Fibroblast of peridontal ligament (primary cell): Measurements from ENCODE around the gene ARHGEF17.

Source experiments
- DNase-seq: peaks from one replicate; pipeline ENCODE4 v3.0.0-alpha.2; 2010; ENCODE audit errors: extremely low read depth

The ARHGEF17 gene

GRCh38 chr11:73314117-73314961 lies 6.3 kb downstream of the ARHGEF17 start:
- no peak for DNase-seq

GRCh38 chr11:73315293-73316020 lies 7.4 kb downstream of the ARHGEF17 start:
- no peak for DNase-seq

- no peak for DNase-seq
These were observed 8.3 kb downstream of the ARHGEF17 start for GRCh38 chr11:73316422-73316821.

GRCh38 chr11:73317373-73317772 lies 9.3 kb downstream of the ARHGEF17 start:
- DNase-seq, result no peak

GRCh38 chr11:73317803-73318202 lies 9.7 kb downstream of the ARHGEF17 start:
- DNase-seq, result no peak

GRCh38 chr11:73318501-73319011 lies 10.5 kb downstream of the ARHGEF17 start:
- no peak for DNase-seq

- DNase-seq, result peak; percentile 63
These were observed 12.9 kb downstream of the ARHGEF17 start for GRCh38 chr11:73320763-73321603.

- peak; percentile 56 for DNase-seq
These were observed 13.7 kb downstream of the ARHGEF17 start for GRCh38 chr11:73321604-73322381.

- DNase-seq, result no peak
These were observed 14.6 kb downstream of the ARHGEF17 start for GRCh38 chr11:73322382-73323306.

GRCh38 chr11:73323464-73323863 lies 15.4 kb downstream of the ARHGEF17 start:
- DNase-seq, result peak; percentile 62

- no peak for DNase-seq
These were observed 16.0 kb downstream of the ARHGEF17 start for GRCh38 chr11:73324116-73324515.

- no peak for DNase-seq
These were observed 16.6 kb downstream of the ARHGEF17 start for GRCh38 chr11:73324665-73325035.

GRCh38 chr11:73325036-73325981 lies 17.2 kb downstream of the ARHGEF17 start:
- peak; percentile 54 for DNase-seq

GRCh38 chr11:73326929-73327811 lies 19.1 kb downstream of the ARHGEF17 start:
- peak; percentile 63 for DNase-seq

GRCh38 chr11:73327812-73328364 lies 19.8 kb downstream of the ARHGEF17 start:
- no peak for DNase-seq

GRCh38 chr11:73330569-73331093 lies 22.6 kb downstream of the ARHGEF17 start:
- DNase-seq, result no peak
